NK-92 (cell line): ENCODE results near the gene MSANTD2.

ENCODE experiments used
- DNase-seq: peaks from one replicate; lab custom pipeline; 2025; ENCODE audit not compliant: unreplicated experiment; lab: John Stamatoyannopoulos, UW

Gene MSANTD2

GRCh38 chr11:124738713-124739478 lies 61.3 kb downstream of the MSANTD2 start:
- DNase-seq, result no peak

GRCh38 chr11:124737638-124738305 lies 62.4 kb downstream of the MSANTD2 start:
- no peak for DNase-seq

- DNase-seq, result no peak
Observed at GRCh38 chr11:124736736-124737135, 63.5 kb downstream of the MSANTD2 start.

GRCh38 chr11:124732230-124732629 lies 68.0 kb downstream of the MSANTD2 start:
- DNase-seq, result no peak

GRCh38 chr11:124729571-124729970 lies 70.6 kb downstream of the MSANTD2 start:
- DNase-seq, result no peak

GRCh38 chr11:124728134-124728533 lies 72.1 kb downstream of the MSANTD2 start:
- DNase-seq, result no peak

- no peak for DNase-seq
Observed at GRCh38 chr11:124727474-124727873, 72.7 kb downstream of the MSANTD2 start.

GRCh38 chr11:124725719-124726105 lies 74.5 kb downstream of the MSANTD2 start:
- DNase-seq, result no peak

- DNase-seq, result no peak
Observed at GRCh38 chr11:124724979-124725718, 75.1 kb downstream of the MSANTD2 start.

- no peak for DNase-seq
Observed at GRCh38 chr11:124722176-124722575, 78.0 kb downstream of the MSANTD2 start.

GRCh38 chr11:124719534-124719933 lies 80.7 kb downstream of the MSANTD2 start:
- no peak for DNase-seq

- no peak for DNase-seq
Observed at GRCh38 chr11:124718801-124719200, 81.4 kb downstream of the MSANTD2 start.

- no peak for DNase-seq
Observed at GRCh38 chr11:124717786-124718651, 82.2 kb downstream of the MSANTD2 start.

- DNase-seq, result no peak
Observed at GRCh38 chr11:124717421-124717785, 82.8 kb downstream of the MSANTD2 start.

- DNase-seq, result no peak
Observed at GRCh38 chr11:124716591-124716990, 83.6 kb downstream of the MSANTD2 start.
